H1 (cell line): Measurements from ENCODE around the gene TSPAN9. TPM values are rescaled to one million over a fixed set of nuclear protein-coding genes. Genes with fewer than 3 reads are reported as not detected.

ENCODE experiments used
- HDAC6 ChIP-seq: IDR thresholded peaks from one replicate; pipeline ENCODE4 v1.7.1; 2012; ENCODE audit warnings: low read depth, mild to moderate bottlenecking, inconsistent platforms, low read length, moderate library complexity
- SP2 ChIP-seq: IDR thresholded peaks from 2 replicates; pipeline ENCODE4 v1.6.1; 2012; ENCODE audit warnings: mild to moderate bottlenecking, low read length, inconsistent platforms
- SUZ12 ChIP-seq: fragments of 200-600 bp; sonication (generic); IDR thresholded peaks from 2 replicates; pipeline ENCODE4 v1.6.1; 2012; ENCODE audit warnings: mild to moderate bottlenecking, inconsistent platforms, low read length, moderate library complexity, mixed read lengths
- polyA plus RNA-seq, 7 experiments: library from polyadenylated mRNA; depleted of rRNA in 3 of 7; stranded (reverse) in 5 of 7; unstranded in 2 of 7; fragments of >200 nt in 5 of 7; fragments of 200-250 nt in 2 of 7; gene quantifications; 1 replicate in 5 of 7; 2 replicates in 1 of 7; 4 replicates in 1 of 7; pipeline versions ENCODE4 v1.2.1 to v1.2.3, GENCODE V29; 2011 to 2013; ENCODE audit warnings: missing spikeins in 2 of 7, mixed read lengths in 2 of 7
- total RNA-seq: library from RNA; stranded (reverse); fragmentation: NEBNext Ultra II Directional; extraction: Animal tissue kit (Norgen Biotek cat#: 25700); gene quantifications from 2 replicates; pipeline ENCODE4 v1.2.1, GENCODE V29; 2021

Gene TSPAN9
- total and polyA plus RNA-seq, 2 of the 8 experiments (the other 6 are each of a cell fraction or from before 2014, with no cell fraction given), result 11.5 to 29.1 TPM

DNA sequence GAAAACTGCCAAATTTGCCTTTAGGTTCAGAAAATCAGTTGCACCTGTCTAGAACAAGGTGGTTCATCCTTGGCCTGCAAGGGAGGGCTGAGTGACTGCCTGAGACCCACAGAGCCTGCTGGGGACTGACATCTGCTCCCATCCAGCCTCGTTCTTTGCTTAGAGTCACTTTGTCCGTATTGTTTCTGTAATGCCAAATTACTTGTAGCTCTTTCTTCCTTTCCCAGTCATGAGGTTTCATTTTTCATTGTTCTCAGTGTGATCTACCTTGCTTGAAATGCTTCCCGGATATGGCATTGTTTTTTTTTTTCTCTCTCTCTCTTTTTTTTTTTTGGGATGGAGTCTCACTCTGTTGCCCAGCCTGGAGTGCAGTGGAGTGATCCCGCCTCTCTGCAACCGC is 21.3 kb downstream of the TSPAN9 start (continued):
- TF ChIP-seq HDAC6, result no peak
- no peak for TF ChIP-seq SUZ12
- no peak for TF ChIP-seq SP2
